ENCODE measurements around the gene DGAT2.

Gene DGAT2

GRCh38 chr11:75733431-75734107 lies 35.0 kb upstream of the DGAT2 start:
- Histone ChIP-seq H3K4me1 (ENCODE audit: insufficient read depth, poor library complexity, severe bottlenecking) (no peaks in the 10 kb centered on the region), H3K4me3 (ENCODE audit: severe bottlenecking) (no peak overlapping the region), H3K27ac (ENCODE audit: poor library complexity, severe bottlenecking) (no peak overlapping the region), H3K9me3 (ENCODE audit: severe bottlenecking) (no peaks in the 10 kb centered on the region), H3K36me3 (ENCODE audit: low read depth) (no peaks in the 10 kb centered on the region), H3K27me3 (ENCODE audit: insufficient read depth, poor library complexity, severe bottlenecking) (no peaks in the 10 kb centered on the region)
- DNase-seq (ENCODE audit: low spot score) (no peak), ATAC-seq (ENCODE audit: low read depth) (no peak)
- TF ChIP-seq CTCF (IDR thresholded peaks at IDR 0.05; ENCODE audit: poor library complexity, severe bottlenecking): no peak

GRCh38 chr11:75734491-75735180 lies 33.9 kb upstream of the DGAT2 start:
- H3K9me3 ChIP-seq (ENCODE audit: severe bottlenecking): no peaks in the 10 kb centered on the region
- no peak for TF ChIP-seq CTCF (IDR thresholded peaks at IDR 0.05; ENCODE audit: poor library complexity, severe bottlenecking)
- H3K36me3 ChIP-seq (ENCODE audit: low read depth): no peaks in the 10 kb centered on the region
- no peak for DNase-seq (ENCODE audit: low spot score)
- H3K27me3 ChIP-seq (ENCODE audit: insufficient read depth, poor library complexity, severe bottlenecking): no peaks in the 10 kb centered on the region
- H3K27ac ChIP-seq (ENCODE audit: poor library complexity, severe bottlenecking): no peak overlapping the region
- no peaks in the 10 kb centered on the region for H3K4me1 ChIP-seq (ENCODE audit: insufficient read depth, poor library complexity, severe bottlenecking)
- no peak overlapping the region for H3K4me3 ChIP-seq (ENCODE audit: severe bottlenecking)
- ATAC-seq (ENCODE audit: low read depth): no peak

- Histone ChIP-seq H3K36me3 (ENCODE audit: low read depth) (no peaks in the 10 kb centered on the region), H3K4me1 (ENCODE audit: insufficient read depth, poor library complexity, severe bottlenecking) (no peaks in the 10 kb centered on the region), H3K27me3 (ENCODE audit: insufficient read depth, poor library complexity, severe bottlenecking) (no peaks in the 10 kb centered on the region), H3K9me3 (ENCODE audit: severe bottlenecking) (no peaks in the 10 kb centered on the region), H3K27ac (ENCODE audit: poor library complexity, severe bottlenecking) (no peak overlapping the region), H3K4me3 (ENCODE audit: severe bottlenecking) (no peak overlapping the region)
- DNase-seq (ENCODE audit: low spot score) (no peak), ATAC-seq (ENCODE audit: low read depth) (no peak)
- no peak for TF ChIP-seq CTCF (IDR thresholded peaks at IDR 0.05; ENCODE audit: poor library complexity, severe bottlenecking)
These were observed 33.3 kb upstream of the DGAT2 start for GRCh38 chr11:75735181-75735845.

GRCh38 chr11:75737314-75737713 lies 31.3 kb upstream of the DGAT2 start:
- Histone ChIP-seq H3K27me3 (ENCODE audit: insufficient read depth, poor library complexity, severe bottlenecking) (no peaks in the 10 kb centered on the region), H3K4me3 (ENCODE audit: severe bottlenecking) (no peak overlapping the region), H3K36me3 (ENCODE audit: low read depth) (no peaks in the 10 kb centered on the region), H3K4me1 (ENCODE audit: insufficient read depth, poor library complexity, severe bottlenecking) (no peaks in the 10 kb centered on the region), H3K27ac (ENCODE audit: poor library complexity, severe bottlenecking) (no peak overlapping the region), H3K9me3 (ENCODE audit: severe bottlenecking) (no peaks in the 10 kb centered on the region)
- ATAC-seq (ENCODE audit: low read depth) (no peak), DNase-seq (ENCODE audit: low spot score) (no peak)
- TF ChIP-seq CTCF (IDR thresholded peaks at IDR 0.05; ENCODE audit: poor library complexity, severe bottlenecking): no peak
